Endothelial cell of umbilical vein (primary cell): ENCODE measurements around the gene PLEKHS1. TPM values are rescaled to one million over a fixed set of nuclear protein-coding genes. Genes with fewer than 3 reads are reported as not detected.

Source experiments
- BruUV-seq: library from RNA; stranded (reverse); fragments of 400-500 nt; replicated peaks from 2 replicates; lab custom pipeline; 2021; lab: Mats Ljungman, UMichigan
- CTCF ChIA-PET: fragments of 300-600, 350-600 bp; sonication (Branson Sonifier 250); formaldehyde crosslinking; loops from one replicate; lab custom pipeline; 2021; ENCODE audit warnings: antibody characterized with exemption, inconsistent platforms; lab: Charles Lee
- POLR2A ChIA-PET: fragments of 300-600, 350-600 bp; sonication (Branson Sonifier 250); formaldehyde crosslinking; loops from one replicate; lab custom pipeline; 2021; ENCODE audit warnings: antibody characterized with exemption, inconsistent platforms; lab: Charles Lee
- DNase-seq: peaks from one replicate; pipeline ENCODE4 v3.0.0-alpha.2; 2011; ENCODE audit warnings: low read depth, low spot score
- FAIRE-seq: peaks from 2 replicates; lab custom pipeline; 2011; peaks lifted over from hg19 to GRCh38; lab: Jason Lieb, UNC
- H2AFZ ChIP-seq: 2 replicates; pipeline ENCODE4 v1.6.0; 2012; ENCODE audit warnings: low read depth, low read length, control low read depth, inconsistent platforms
- H3K27ac ChIP-seq: 2 replicates; pipeline ENCODE4 v1.5.1; 2011; ENCODE audit warnings: low read depth, mild to moderate bottlenecking, control low read depth, low read length, moderate library complexity; ENCODE audit not compliant: insufficient read depth
- H3K27me3 ChIP-seq, 2 experiments: 2 replicates each; pipeline versions ENCODE4 v1.6.0 to v1.6.1; 2011; ENCODE audit warnings: low read length in 2 of 2, mixed read lengths in 1 of 2; ENCODE audit not compliant: control insufficient read depth in 2 of 2, insufficient read depth in 2 of 2
- H3K36me3 ChIP-seq, 2 experiments: 2 replicates in 1 of 2; 3 replicates in 1 of 2; pipeline ENCODE4 v1.5.1; 2011; ENCODE audit warnings: low read length in 2 of 2, mild to moderate bottlenecking in 1 of 2, moderate library complexity in 1 of 2; ENCODE audit not compliant: control insufficient read depth in 2 of 2, insufficient read depth in 2 of 2; ENCODE audit errors: extremely low read depth in 1 of 2
- H3K4me1 ChIP-seq: 3 replicates; pipeline ENCODE4 v1.5.1; 2011; ENCODE audit warnings: mild to moderate bottlenecking, low read length; ENCODE audit not compliant: control insufficient read depth, insufficient read depth; ENCODE audit errors: extremely low read depth
- H3K4me2 ChIP-seq: 2 replicates; pipeline ENCODE4 v1.6.1; 2011; ENCODE audit warnings: low read length, control low read depth, mixed read lengths; ENCODE audit not compliant: insufficient read depth
- H3K4me3 ChIP-seq, 3 experiments: fragments of 200-600 bp in 1 of 3; sonication (generic), shearing (Covaris generic) in 1 of 3; replicated peaks in 1 of 3; 2 replicates each; pipeline ENCODE4 v1.5.1; 2011 to 2016; ENCODE audit warnings: control low read depth in 3 of 3, low read length in 3 of 3, mild to moderate bottlenecking in 2 of 3, inconsistent platforms in 1 of 3, low read depth in 1 of 3, moderate library complexity in 1 of 3; ENCODE audit not compliant: insufficient read depth in 1 of 3
- H3K79me2 ChIP-seq: 2 replicates; pipeline ENCODE4 v1.6.0; 2012; ENCODE audit warnings: low read length, inconsistent platforms; ENCODE audit not compliant: control insufficient read depth, insufficient read depth
- H3K9ac ChIP-seq: replicated peaks from 2 replicates; pipeline ENCODE3; 2011; ENCODE audit warnings: low read length, control low read depth; ENCODE audit not compliant: insufficient read depth; ENCODE audit errors: extremely low read depth
- H3K9me1 ChIP-seq: replicated peaks from 3 replicates; pipeline ENCODE4 v1.6.0; 2011; ENCODE audit warnings: mild to moderate bottlenecking, low read length; ENCODE audit not compliant: control insufficient read depth, insufficient read depth; ENCODE audit errors: extremely low read depth
- H3K9me3 ChIP-seq: replicated peaks from 2 replicates; pipeline ENCODE4 v1.5.1; 2012; ENCODE audit warnings: low read length, inconsistent platforms; ENCODE audit not compliant: control insufficient read depth, insufficient read depth
- H4K20me1 ChIP-seq: replicated peaks from 2 replicates; pipeline ENCODE3; 2011; ENCODE audit warnings: mild to moderate bottlenecking, low read length; ENCODE audit not compliant: control insufficient read depth, insufficient read depth; ENCODE audit errors: extremely low read depth
- CTCF ChIP-seq, 2 donors: IDR thresholded peaks; 1 replicate in 1 of 2; 2 replicates in 1 of 2; pipeline ENCODE4 v1.5.1; 2011; ENCODE audit warnings: low read length in 2 of 2, mild to moderate bottlenecking in 2 of 2, moderate library complexity in 2 of 2, control low read depth in 1 of 2, inconsistent platforms in 1 of 2, low read depth in 1 of 2; ENCODE audit not compliant: insufficient read depth in 1 of 2; ENCODE audit errors: extremely low read depth in 1 of 2
- EZH2 ChIP-seq: IDR thresholded peaks from 2 replicates; pipeline ENCODE4 v1.6.1; 2012; ENCODE audit warnings: borderline replicate concordance, low read depth, mild to moderate bottlenecking, moderate library complexity, low read length, inconsistent platforms; ENCODE audit not compliant: severe bottlenecking
- FOS ChIP-seq: IDR thresholded peaks from 2 replicates; pipeline ENCODE4 v1.6.1; 2011; ENCODE audit warnings: mild to moderate bottlenecking, low read length, moderate library complexity, borderline replicate concordance; ENCODE audit not compliant: insufficient read depth
- GATA2 ChIP-seq: IDR thresholded peaks from 2 replicates; pipeline ENCODE4 v1.7.0; 2011; ENCODE audit warnings: low read depth, mild to moderate bottlenecking, moderate library complexity, mixed read lengths, low read length; ENCODE audit not compliant: insufficient read length, insufficient read depth
- JUN ChIP-seq: IDR thresholded peaks from 2 replicates; pipeline ENCODE4 v1.6.1; 2011; ENCODE audit warnings: borderline replicate concordance, low read depth; ENCODE audit not compliant: insufficient read length, insufficient read depth
- MAX ChIP-seq: IDR thresholded peaks from 2 replicates; pipeline ENCODE4 v1.6.1; 2011; ENCODE audit not compliant: insufficient read depth, insufficient read length
- MYC ChIP-seq: IDR thresholded peaks from one replicate; pipeline ENCODE4 v1.6.1; 2011; ENCODE audit warnings: mild to moderate bottlenecking, low read depth, low read length
- POLR2A ChIP-seq: IDR thresholded peaks from 2 replicates; pipeline ENCODE4 v1.6.1; 2012; ENCODE audit warnings: low read depth, mild to moderate bottlenecking, control low read depth, low read length
- POLR2AphosphoS5 ChIP-seq: IDR thresholded peaks from 2 replicates; pipeline ENCODE4 v1.6.1; 2012; ENCODE audit warnings: low read depth, mild to moderate bottlenecking, control low read depth, low read length, moderate library complexity; ENCODE audit not compliant: insufficient read depth
- dilution Hi-C: fragments of 300-500 bp; cut with MboI; formaldehyde crosslinking; loops from one replicate; pipeline ENCODE4 v1.15.0; 2019; ENCODE audit warnings: low sequenced_read_pairs; ENCODE audit not compliant: extremely low pct_ligation_motif_present
- intact Hi-C: fragments of 100-400 bp; cut with micrococcal nuclease; formaldehyde crosslinking; loops from one replicate; pipeline ENCODE4 v1.10.0; 2022
- polyA plus RNA-seq, 4 experiments: library from polyadenylated mRNA; depleted of rRNA in 3 of 4; stranded (reverse) in 3 of 4; unstranded in 1 of 4; fragments of >200 nt; gene quantifications; 2 replicates each; pipeline versions ENCODE4 v1.2.1 to v1.2.3, GENCODE V29; 2011 to 2012; ENCODE audit warnings: missing spikeins in 1 of 4
- total RNA-seq: library from RNA; stranded (reverse); gene quantifications from 2 replicates; pipeline ENCODE4 v1.2.3, GENCODE V29; 2021

The PLEKHS1 gene
- total and polyA plus RNA-seq, 2 donors (not counting 3 experiments of a cell fraction or from before 2014, with no cell fraction given): not detected

- no peaks in the 10 kb centered on the region for H3K9me1 ChIP-seq
- peak overlapping the region; percentile 39 for H3K27ac ChIP-seq
- H4K20me1 ChIP-seq: no peaks in the 10 kb centered on the region
- ChIA-PET CTCF (interaction anchor here (1.3 to 1.7 kb wide), 3 partner anchors 29 to 1421 kb away, joined by 4 to 9 read pairs (median 6); partner anchors contain the start of gene CASP7), POLR2A (no interaction called here)
- no peak for DNase-seq
- H3K4me2 ChIP-seq: peak overlapping the region; percentile 6
- H3K9ac ChIP-seq: no peak overlapping the region
- FAIRE-seq: peak; percentile 21
- H3K4me3 ChIP-seq: no peak overlapping the region
- BruUV-seq: no TSS peak
- H3K79me2 ChIP-seq: no peaks in the 10 kb centered on the region
- intact Hi-C loops (loop anchor here (5.0 kb wide), 2 partner anchors 74 to 334 kb away; partner anchors contain the start of gene ADRB1), dilution Hi-C loops (no loop called here)
- H3K4me1 ChIP-seq: peaks cover 20% of the 10 kb centered on the region
- H3K9me3 ChIP-seq: no peaks in the 10 kb centered on the region
- H2AFZ ChIP-seq: no peak overlapping the region
- TF ChIP-seq POLR2AphosphoS5 (no peak), GATA2 (no peak), FOS (no peak), MAX (no peak), MYC (no peak), EZH2 (no peak), CTCF (IDR thresholded peaks at IDR 0.05; ENCODE audit: extremely low read depth in 1 of 2, insufficient read depth in 1 of 2, low read depth in 1 of 2, low read length in 2 of 2) (no peak), POLR2A (no peak), JUN (no peak)
- H3K36me3 ChIP-seq: peaks cover 2 to 3% of the 10 kb centered on the region in 2 experiments
- no peaks in the 10 kb centered on the region for H3K27me3 ChIP-seq
These were observed 42.8 kb upstream of the PLEKHS1 start for GRCh38 chr10:113708640-113709039.
